HL-60/S4 (cell line): Measurements from ENCODE around the gene EPHB1.

Source experiments
- in situ Hi-C: fragments of 300-500 bp; cut with MboI; formaldehyde crosslinking; loops from 2 replicates; pipeline ENCODE4 v1.14.3; 2022; ENCODE audit warnings: low sequenced_read_pairs

Gene EPHB1

DNA sequence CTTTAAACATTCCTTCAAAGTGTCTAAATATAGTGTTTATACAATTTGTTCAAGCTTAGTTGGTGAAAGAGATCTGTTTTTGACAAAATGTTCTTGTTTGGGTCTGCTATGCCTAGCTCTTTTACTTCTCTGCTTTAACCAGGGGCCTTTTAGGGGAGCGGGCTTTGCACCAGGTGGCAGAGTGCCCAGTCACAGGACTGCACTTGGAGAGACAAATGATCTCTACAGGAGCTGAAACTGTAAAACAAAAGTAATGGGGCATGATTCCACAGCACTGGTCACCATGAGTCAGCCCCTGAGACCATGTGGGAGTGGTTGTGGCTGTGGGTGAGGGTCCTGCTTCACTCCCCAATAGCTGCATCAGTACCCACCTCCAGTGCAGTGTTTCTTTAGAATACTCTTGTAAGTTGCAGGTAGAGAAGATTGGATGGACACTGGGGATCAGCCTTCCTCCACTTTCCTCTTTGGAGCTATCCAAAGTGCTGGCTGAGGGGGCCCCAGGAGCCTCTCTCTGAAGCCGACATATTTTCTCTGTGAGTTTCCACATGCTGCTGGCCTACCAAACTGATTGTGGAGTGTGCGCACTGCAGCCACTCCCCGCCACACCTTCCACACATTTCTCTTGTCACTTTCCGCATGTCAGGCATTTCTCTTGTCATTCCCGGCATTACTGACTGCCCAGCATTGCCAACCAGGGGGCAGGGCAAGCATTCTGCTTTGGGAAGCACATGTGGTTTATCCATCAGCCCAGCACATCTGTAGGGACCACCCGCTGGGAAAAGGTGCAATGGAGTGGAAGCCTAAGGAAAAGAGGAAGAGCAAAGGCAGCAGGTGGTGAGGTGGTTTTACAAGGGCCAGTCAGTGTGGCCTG is 110.0 kb downstream of the EPHB1 start:
- in situ Hi-C loops = no loop called here

DNA sequence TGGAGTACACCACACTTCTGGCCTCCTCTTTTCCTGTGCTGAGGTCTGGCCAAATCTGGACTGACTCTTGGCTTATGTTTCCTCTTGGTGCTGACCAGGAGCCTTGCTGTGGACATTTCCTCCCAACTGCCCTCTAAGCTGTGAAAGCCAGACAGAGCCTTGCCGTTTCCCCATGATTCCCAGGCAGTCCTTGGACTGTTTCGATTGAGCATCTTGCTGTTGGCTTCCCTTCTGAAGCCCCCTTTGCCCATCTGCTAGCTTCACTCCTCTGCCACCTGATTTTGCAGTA is 110.5 kb downstream of the EPHB1 start:
- in situ Hi-C loops = no loop called here

DNA sequence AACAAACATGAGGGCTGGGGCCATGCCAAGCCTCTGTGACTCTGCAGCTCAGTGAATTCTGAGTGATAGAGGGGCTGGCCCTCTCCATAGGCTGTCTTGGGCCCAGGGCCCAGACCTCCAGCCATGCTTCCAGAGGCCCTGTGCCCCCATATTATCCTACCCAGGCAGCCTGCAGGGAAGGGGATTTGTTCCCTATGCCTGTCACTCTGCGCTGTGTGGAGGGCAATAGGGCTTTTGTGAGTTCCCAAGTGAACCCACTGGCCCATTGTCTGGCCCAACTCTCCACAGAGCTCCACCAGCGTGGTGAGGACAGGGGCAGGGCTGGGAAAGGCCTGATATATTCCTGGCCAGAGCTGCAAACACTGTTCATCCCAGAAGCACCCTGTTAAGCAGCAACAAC is 113.2 kb downstream of the EPHB1 start:
- in situ Hi-C loops = no loop called here

DNA sequence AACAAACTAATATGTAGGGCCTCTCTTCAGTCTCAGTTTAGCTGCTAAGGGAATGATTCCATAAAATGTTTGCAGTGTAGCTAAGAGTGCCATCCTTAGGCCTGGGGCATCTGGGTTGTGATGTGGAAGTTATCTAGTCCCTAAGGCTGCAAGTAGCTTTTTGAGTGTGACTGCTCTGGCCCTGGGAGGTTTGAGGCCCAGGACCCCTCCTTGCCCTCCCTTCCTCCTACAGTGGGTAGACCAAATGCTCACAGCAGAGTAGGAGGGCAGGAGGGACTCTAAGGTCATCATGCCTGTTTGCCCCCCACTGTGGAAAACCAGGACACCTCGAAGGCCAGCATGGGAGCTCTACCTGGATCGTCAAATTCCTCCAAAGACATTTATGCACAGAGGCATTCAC is 115.0 kb downstream of the EPHB1 start:
- in situ Hi-C loops = no loop called here

DNA sequence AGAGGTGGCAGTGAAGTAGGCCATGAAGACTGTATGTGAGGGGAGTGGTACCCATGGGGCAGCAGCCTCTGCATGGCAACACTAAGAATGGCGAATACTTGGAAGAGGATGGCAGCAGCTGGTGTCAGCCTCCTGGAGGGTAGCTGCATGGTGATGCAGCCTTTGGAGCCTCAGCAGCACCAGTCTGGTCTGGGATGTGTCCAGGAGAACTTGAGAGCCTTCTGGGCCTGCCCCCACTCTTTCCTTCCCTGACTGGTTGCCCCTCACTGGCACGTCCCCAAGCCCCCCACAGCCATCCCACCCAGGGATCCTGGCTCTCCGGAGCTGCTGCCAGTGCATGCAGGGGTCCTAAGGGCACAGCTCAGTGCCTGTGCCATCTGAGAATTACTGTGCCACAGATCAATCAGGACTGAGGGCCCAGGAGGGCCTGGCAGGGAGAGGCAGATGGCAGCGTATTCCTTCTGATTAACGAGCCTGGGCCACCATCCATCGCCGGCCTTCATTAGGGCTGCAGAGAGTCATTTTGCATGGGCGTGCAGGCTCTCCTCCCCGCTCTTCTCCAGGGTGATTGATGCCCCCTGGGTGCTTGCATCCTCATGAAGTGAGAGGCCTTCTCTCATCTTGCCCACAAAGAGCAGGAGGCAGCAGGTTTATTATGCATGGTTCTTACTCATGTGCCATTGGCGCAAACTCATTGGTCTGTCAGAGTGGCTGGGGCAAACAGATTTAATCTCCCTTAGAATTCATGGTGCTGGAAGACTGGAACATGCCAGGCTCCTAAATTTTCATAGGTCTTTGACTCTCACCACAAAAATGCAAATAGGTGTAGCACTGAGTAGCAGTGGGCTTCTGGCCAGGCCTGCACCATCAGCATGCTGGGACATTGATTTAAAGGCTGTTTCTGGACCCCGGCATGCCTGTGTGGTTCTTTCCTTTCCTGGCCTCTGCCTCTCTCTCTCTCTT is 116.8 kb downstream of the EPHB1 start:
- in situ Hi-C loops = no loop called here

DNA sequence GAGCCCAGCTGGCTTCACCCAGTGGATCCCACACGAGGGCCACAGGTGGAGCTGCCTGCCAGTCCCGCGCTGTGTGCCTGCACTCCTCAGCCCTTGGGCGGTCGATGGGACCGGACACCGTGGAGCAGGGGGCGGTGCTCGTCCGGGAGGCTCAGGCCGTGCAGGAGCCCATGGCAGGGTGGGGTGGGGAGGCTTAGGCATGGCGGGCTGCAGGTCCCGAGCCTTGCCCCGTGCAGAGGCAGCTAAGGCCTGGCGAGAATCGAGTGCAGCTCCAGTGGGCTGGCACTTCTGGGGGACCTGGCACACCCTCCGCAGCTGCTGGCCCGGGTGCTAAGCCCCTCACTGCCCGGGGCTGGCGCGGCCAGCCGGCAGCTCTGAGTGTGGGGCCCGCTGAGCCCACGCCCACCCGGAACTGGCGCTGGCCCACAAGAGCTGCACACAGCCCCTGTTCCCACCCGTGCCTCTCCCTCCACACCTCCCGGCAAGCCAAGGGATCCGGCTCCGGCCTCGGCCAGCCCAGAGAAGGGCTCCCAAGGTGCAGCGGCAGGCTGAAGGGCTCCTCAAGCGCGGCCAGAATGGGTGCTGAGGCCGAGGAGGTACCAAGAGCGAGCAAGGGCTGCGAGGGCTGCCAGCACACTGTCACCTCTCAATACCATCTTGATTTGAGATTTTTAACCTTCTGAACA is 121.4 kb downstream of the EPHB1 start:
- in situ Hi-C loops = no loop called here

DNA sequence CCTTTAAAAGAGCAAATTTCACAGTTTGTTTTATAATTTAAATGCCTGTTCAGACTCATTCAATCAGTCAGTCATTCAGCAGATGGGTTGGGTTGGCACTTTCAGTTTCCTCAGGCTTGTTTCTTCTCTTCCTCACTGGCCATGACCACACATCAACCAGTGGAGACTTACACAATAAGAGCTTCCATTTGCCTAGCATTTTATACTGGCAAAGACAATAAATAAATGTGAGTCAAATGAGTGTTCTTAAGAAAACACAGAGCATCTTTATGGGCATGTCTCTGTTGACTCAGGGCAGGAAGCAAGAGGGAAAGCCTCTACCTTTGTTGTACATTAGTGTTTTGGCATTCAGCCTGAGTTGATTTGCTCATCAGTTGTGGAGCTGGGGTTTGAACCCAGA is 122.6 kb downstream of the EPHB1 start:
- in situ Hi-C loops = no loop called here

DNA sequence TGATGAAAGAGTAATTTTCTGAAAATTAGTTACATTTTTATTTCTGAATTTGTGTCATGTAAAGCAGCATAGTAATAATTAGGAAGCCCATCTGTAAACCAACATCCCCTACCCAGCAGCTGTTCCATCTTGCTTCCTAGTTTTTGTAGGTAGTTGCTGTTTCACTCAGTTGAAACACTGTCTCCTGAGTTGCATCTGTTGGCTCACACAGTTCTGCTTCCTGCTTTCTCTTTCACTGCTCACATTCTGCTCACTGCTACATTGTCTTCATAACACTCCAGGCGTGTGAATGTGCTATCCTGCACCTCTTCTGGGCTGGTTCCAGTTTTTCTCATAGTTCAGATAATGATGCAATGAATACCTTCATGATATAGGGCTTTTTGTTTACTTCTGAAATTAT is 123.4 kb downstream of the EPHB1 start:
- in situ Hi-C loops = no loop called here

DNA sequence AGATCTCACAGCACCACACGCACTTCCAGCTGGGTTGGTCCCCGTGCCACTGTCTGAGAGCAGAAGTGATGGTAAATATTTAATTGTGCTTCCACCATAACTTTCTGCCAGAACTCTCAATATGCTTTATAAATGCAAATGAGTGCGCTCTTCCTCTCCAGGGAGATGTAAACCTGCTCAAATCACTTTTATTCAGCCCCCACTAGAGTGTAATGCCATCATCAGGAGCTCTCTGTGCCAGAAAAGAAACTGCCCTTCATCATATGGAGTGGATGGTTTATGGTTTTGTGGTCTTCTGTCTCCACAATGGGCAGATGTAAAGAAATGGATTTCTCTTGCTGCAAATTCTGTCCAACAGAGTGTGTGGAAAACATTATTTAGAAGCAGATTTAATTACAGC is 127.0 kb downstream of the EPHB1 start:
- in situ Hi-C loops = no loop called here

DNA sequence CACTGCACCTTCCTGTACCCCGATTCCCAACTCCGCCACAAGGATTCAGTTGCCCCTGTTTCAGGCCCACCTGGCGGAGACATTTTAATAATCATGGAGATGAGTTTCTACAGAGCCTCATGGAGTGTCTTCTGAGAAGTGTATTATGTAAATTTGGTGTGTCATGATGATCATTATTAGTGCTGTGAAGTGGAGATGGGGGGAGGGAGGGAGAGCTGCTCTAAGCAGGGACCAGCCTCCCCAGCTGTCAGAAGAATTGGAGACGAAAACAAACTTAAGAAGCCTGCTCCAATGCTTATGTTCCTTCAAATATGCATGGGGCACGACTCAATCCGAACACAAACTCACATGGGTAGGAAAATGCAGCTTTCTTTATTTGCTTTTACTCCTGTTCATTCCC is 127.8 kb downstream of the EPHB1 start:
- in situ Hi-C loops = no loop called here

DNA sequence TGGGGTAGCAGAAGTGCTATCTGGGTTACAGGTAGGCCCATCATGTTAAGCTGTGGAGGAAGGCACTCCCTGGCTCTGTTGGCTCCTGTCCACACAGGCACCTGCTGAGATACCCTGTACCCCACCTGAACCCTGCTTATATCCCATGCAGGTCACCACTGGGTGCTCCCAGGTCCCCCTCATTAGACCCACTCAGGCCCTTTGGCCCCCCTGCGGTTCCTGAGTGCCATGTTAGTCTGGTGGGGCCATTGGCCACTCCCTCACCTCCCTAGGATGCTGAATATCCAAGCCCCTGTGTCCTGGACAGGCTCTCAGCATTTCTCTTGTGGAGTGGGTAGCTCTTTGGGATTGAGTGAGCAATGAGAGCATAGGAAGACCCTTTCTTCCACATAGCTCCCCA is 128.2 kb downstream of the EPHB1 start:
- in situ Hi-C loops = no loop called here

DNA sequence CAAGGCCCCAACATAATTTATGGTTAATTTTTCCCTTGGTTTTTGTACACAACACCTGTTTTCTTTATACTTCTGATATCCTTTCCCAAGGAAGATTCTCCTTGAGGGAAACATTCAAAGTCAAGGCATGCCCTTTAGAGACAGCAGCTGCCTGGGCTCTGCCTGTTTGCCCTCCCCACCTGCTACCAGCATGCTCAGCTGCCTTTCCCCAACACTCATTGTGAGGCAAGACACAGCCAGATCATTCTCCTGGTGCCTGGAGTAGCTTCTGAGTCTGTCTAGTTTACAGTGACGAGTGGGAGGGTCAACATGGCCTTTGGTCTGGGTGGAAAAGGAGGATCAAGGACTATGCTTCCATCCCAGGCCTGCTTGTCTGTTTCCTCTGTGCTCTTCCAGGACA is 132.5 kb downstream of the EPHB1 start:
- in situ Hi-C loops = no loop called here

DNA sequence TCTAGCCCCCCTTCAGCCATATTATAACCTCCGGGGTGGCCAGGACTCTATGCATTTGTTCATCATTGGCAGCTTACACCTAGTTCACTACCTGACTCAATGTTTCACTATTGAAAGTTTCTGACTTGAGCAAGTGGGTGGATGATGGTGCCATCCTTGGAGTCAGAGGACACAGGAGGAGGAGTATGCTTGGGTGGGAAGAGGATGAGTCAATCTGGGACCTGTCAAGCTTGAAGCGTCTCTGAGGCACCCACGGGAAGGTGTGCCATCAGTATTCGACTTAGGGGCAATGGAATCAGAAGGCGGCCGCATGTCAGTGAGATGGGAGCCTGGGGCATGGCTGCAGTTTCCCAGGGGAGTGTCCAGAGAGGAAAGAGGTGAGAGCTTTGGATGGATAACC is 133.3 kb downstream of the EPHB1 start:
- in situ Hi-C loops = no loop called here

DNA sequence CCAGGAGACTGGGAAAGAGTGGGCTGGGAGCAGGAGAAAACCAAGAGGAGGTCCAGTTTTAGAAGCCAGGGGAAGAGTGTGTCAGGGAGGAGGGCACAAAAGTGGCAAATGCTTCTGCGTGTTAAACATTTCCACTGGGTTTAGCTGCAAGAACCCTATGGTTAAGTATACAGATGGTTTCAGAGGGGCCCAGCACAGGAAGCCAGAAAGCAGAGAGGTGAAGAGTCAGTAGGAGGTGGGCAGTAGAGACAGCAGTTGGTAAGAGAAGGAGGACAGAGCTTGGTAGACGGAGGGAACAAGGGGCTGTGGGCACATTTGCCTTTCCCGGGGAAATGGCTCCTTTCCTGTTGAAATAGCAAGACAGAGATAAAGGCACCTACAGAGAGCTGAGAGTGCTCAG is 133.8 kb downstream of the EPHB1 start:
- in situ Hi-C loops = no loop called here

DNA sequence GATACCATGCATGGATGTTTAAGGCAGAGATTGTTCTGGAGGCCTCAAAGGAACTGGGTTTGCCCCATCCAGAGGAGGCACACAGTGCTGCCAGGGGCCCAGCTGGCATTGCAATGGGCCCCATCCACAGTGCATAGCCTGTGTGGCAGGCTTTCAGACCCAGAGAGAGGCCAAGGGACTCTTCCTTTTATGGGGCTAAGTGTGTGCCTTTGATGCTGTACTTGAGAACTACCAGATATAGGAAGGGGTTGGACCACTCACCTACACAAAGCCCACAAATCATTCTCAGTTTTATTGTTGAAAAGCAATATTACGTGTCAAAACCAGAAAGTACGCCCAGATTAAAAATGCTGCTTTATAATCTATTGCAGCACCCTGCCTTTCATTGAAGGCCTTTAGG is 134.9 kb downstream of the EPHB1 start:
- in situ Hi-C loops = no loop called here

DNA sequence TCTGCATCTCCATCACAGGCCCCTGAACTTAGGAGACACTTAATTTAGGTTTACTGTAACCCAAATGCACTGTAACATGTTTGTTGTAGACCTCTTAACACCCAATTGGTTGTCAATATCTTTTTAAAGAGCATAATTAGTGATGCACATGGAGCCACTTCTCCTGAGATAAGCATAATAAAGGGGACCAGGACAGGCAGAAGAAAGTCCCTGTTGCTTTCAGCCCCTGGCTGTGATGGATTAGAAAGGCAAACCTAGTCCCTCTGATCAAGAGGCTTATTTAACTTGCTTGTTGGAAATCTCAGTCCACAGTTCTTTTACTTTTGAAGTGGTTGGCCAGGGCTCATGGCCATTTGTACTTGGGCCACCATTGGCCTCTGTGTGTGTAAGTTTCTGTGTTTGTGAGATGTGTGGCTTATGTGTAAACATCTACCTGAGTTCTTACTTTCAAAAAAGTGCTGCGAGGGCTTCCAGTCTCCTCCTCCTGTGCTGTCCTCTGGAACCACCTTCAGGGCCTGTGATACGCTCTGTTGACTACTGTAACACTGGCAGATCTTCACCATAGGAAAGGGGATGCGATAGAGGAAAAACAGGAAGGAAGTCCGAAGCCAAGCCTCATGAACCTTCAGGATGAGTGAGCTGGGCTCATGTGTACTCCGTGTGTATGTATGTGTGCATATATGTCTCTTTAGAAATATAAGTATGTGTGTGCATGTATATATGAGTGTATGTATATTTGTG is 136.2 kb downstream of the EPHB1 start:
- in situ Hi-C loops = no loop called here

DNA sequence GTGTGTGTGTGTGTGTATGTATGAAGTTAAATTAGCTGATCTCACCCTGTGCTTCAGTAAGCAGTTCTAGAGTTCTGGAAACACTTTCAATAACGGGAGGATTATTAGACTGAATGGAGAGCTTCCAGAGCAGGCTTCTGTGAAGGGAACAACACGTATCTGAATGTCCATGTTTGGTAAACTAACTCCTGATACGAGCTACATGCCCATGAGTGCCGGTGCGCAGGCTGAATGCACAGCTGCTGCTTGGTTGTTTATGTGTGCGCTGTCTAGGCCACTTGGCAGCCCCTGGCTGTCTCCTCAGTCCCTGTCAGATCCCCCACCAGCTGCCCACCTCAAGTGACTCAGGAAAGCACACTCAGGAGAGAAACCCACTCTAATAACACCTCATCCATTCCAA is 137.0 kb downstream of the EPHB1 start:
- in situ Hi-C loops = no loop called here

DNA sequence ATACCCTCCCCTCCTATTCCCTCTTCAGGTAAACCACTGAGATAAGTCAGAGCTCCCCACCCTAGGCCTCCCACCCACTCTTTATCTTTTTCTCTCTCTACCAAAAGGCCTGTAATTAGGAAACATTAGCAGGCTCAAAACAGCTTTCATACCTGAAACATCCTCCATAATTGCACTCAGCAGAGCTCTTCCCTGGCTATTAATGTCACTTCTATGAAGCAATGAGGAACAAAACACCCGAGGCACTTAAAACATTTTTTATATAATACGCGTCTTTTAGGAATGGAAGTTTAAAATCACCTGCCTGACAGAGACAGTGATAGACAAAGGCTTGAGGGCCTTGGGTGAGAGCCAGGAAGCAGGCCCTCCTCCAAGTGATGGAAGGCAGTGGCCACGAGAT is 138.9 kb downstream of the EPHB1 start:
- in situ Hi-C loops = no loop called here

DNA sequence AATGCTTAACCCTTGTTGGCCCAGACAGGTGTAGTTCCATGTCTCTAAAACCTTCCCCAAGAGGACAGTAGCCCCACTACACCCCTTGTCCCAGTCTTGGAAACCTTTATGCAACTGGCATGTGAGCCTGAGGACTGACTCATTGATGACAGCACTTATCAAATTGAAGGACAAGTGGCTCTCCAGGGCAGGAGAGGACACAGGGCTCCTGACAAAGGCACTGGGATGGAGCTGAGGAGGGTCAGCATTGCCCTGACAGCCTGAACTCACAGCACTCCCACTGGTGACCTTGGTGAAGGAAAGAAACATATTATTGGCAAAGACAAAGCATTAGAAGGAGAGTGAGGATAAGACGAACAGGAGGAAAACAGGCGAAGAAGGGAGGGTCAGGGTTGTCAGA is 139.9 kb downstream of the EPHB1 start:
- in situ Hi-C loops = no loop called here

DNA sequence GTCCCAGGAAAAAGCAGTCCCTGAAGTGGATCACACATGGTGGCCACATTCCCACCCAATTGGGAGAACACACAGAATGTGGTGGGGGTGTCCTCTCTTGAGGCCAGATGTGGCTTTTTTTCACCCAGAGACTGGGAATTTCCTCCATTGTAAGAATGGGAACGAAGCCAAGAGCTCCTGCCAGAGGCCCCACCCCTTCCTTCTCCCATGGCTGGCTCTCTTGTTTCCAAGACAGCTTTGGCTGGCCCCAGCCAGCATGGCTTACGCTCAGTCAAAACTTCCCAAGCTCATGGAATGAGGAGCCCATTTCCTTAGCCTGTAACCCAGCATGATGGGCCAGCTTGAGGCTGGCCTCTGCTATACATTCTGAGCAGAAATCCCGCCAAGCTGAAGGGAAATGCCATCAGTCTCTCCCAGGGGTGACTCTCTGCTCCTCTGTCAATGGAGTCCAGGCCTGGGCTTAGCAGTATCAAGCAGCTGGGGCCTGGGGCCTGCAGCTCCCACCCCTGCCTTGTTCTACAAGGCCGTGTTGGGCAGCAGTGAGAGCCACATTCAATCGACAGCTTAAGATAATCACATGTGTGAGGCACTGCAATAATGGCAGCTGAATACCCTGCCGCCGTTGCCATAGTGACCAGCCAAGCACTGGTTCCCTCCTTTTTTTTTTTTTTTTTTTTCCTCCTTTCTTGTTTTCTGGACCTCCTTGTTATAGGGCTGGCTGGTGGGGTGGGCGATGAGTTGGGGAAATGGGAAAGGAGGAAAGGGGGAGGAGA is 142.4 kb downstream of the EPHB1 start:
- in situ Hi-C loops = no loop called here
